GM10248 (cell line): ENCODE measurements around the gene BHLHE23.

Experiments
- CTCF ChIA-PET: fragments of 300-600 bp; sonication (Branson Sonifier 250); formaldehyde crosslinking; extraction: SDS; loops from one replicate; lab custom pipeline; 2021; ENCODE audit warnings: antibody characterized with exemption; lab: Yijun Ruan, JAX
- POLR2A ChIA-PET: fragments of 350-650 bp; sonication (Branson Sonifier 250); formaldehyde crosslinking; extraction: SDS; loops from one replicate; lab custom pipeline; 2020; ENCODE audit warnings: antibody characterized with exemption; lab: Yijun Ruan, JAX
- DNase-seq: peaks from one replicate; pipeline ENCODE4 v3.0.0; 2012; ENCODE audit errors: extremely low spot score
- TF ChIP-seq, protein P1 (sequence below): IDR thresholded peaks from 2 replicates; pipeline ENCODE4 v1.5.1; 2012; ENCODE audit warnings: mild to moderate bottlenecking, low read depth; ENCODE audit errors: extremely low read depth, missing control alignments, control extremely low read depth

Gene BHLHE23

DNA sequence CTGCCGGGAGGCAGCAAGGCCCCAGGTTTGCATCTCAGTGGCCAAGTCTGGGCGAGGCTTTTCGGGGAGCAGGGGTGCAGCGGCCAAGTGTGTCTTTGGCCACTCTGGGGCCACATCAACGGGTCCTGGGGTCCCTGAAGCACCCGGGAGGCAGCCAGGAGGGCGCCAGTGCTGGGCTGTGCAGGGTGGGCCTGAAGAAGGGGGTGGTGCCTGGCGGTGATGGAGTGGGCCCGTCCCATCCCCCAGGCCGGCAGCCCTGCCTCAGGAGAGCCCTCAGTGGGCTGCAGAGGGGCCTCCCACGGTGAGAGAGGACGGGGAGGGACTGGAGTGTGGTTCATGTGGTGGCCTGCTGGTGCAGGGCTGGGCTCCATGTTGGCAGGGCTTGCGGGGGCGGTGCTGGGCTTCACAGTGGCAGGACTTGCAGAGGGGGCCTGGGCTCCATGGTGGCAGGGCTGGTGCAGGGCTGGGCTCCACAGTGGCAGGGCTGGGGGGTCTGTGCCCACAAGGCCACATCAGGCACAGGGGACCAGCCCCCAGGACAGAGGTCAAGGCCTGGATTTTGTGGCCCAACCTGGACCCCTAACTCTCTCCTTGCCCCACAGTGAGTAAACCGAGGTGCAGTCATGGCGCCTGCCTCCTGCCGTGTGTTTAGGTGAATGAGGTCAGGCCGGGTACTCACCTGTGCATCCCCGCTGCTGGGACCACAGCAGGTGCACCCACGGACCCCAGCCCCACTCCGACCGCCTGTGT lies 10.5 kb upstream of the BHLHE23 start:
- ChIA-PET CTCF (no interaction called here), POLR2A (no interaction called here)
- DNase-seq, result no peak
- TF ChIP-seq, protein P1, sequence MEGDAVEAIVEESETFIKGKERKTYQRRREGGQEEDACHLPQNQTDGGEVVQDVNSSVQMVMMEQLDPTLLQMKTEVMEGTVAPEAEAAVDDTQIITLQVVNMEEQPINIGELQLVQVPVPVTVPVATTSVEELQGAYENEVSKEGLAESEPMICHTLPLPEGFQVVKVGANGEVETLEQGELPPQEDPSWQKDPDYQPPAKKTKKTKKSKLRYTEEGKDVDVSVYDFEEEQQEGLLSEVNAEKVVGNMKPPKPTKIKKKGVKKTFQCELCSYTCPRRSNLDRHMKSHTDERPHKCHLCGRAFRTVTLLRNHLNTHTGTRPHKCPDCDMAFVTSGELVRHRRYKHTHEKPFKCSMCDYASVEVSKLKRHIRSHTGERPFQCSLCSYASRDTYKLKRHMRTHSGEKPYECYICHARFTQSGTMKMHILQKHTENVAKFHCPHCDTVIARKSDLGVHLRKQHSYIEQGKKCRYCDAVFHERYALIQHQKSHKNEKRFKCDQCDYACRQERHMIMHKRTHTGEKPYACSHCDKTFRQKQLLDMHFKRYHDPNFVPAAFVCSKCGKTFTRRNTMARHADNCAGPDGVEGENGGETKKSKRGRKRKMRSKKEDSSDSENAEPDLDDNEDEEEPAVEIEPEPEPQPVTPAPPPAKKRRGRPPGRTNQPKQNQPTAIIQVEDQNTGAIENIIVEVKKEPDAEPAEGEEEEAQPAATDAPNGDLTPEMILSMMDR, result no peak

DNA sequence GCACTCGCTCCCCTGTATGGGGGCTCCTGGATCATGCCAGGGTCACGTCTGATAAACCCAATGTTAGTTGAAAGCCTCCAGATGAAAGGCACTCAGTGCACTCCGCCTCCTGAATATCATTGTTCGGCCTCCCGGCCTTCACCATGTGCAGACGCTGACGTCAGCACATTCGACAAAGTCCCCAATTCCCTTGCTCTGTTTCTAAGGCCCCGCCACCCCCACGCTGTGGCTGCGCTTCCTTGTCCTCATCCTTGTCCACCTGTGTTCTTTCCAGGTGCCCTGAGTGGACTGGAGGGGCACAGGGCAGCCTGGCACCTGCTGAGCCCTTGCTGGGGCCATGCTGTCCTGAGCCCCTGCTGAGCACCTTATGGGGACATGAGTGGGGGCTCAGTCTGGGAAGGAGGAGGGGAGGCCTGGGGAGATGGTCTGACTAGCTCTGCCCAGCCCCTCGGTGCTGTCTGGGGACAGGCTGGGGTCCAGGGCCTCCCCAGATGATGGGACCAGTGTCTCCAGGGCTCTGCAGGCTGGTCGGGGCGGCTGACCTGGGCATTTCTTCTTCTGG lies 9.8 kb upstream of the BHLHE23 start:
- POLR2A ChIA-PET, result no interaction called here
- TF ChIP-seq, protein P1, result no peak
- no peak for DNase-seq
- CTCF ChIA-PET, result no interaction called here

DNA sequence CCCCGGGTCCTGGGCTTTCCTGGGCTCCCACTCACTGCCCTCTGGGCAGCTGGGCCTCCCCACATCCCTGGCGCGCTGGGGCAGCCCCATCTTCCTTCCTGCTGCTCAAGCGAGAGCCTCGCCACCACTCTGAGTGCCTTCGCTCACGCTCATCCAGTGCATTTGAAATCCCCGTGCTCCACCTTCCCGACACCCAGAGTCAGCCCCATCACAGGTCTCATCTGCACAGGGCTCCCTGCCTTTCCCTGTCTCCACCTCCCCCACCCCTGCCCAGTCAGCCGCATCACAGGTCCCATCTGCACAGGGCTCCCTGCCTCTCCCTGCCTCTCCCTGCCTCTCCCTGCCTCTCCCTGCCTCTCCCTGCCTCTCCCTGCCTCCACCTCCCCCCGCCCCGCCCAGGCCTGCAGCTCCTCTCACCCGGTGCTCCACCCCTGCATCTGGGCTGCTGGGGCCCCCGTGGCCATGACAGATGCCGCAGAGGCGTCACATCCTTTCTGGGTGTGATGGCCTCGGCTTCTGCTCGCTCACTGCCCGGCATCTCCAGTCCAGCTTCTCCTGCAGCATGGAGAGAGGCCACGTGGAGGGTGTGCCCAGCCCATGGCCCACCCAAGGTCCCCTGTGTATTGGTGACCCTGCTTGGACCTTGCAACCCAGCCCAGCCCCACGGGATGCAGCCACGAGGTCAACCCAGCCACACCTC lies 9.0 kb upstream of the BHLHE23 start:
- no peak for DNase-seq
- TF ChIP-seq, protein P1, result no peak
- ChIA-PET POLR2A (no interaction called here), CTCF (interaction anchor here (1.2 to 1.7 kb wide), 3 partner anchors 12 to 96 kb away, joined by 3 to 6 read pairs (median 4); no protein-coding TSS in a partner anchor)

DNA sequence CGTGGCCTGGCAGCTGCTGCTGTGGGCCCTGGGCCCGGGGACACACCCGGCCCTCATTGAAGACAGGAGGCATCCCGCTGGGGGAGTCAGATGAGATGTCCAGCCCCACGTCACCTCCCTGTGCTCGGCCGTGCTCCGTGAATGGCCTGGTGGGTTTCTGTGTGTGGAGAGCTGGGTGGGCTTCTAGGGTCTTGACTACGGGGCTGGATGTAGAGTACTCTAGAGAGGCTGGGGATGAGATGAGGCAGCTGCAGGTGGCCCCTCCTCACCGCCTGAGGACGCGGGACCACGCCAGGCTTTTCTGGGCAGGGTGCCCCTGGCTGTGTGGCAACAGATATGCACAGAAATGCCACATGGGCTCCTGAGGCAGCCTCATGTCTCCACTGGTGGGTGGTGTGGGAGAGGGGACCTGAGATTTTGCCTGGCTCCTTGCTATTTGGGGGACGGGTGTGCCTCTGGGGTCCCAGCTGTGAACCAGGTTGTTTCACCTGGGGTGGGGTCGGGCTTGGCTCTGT lies 8.4 kb upstream of the BHLHE23 start:
- TF ChIP-seq, protein P1, result no peak
- DNase-seq, result no peak
- POLR2A ChIA-PET, result no interaction called here
- CTCF ChIA-PET, result interaction anchor here (0.9 to 1.7 kb wide), 4 partner anchors 13 to 95 kb away, joined by 3 to 6 read pairs (median 4); no protein-coding TSS in a partner anchor

DNA sequence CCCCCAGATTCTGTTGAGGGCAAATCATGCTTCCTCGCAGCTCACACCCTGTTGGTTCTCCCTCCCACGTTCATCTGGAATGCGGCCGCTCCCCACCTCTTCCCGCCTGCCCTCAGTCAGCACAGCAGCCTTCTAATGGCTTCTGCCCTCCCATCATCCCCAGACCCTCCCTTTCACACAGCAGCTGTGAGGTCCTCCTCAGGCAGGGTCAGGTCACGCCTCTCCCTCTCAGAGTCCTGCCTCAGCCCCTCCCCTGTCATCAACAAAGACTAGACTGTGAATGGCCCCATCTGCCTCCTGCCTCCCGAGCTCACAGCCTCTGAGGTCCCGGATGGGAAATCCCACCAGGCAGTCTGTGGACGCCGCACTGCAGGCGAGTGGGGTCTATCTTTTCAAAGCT lies 7.9 kb upstream of the BHLHE23 start:
- ChIA-PET CTCF (interaction anchor here (0.9 to 1.7 kb wide), 3 partner anchors 37 to 94 kb away, joined by 3 to 6 read pairs (median 4); no protein-coding TSS in a partner anchor), POLR2A (no interaction called here)
- TF ChIP-seq, protein P1, result no peak
- peak; percentile 65 for DNase-seq

GRCh38 chr20:63014287-63014686 lies 7.5 kb upstream of the BHLHE23 start:
- DNase-seq, result no peak
- TF ChIP-seq, protein P1, result no peak
- POLR2A ChIA-PET, result no interaction called here
- CTCF ChIA-PET, result interaction anchor here (1.5 to 2.4 kb wide), 3 partner anchors 42 to 114 kb away, joined by 4 to 7 read pairs (median 6); no protein-coding TSS in a partner anchor
